ENCODE results near the gene GAS1.
A peak's percentile ranks its signal among the peaks of the same experiment; 100 is the strongest.

GAS1 gene

DNA sequence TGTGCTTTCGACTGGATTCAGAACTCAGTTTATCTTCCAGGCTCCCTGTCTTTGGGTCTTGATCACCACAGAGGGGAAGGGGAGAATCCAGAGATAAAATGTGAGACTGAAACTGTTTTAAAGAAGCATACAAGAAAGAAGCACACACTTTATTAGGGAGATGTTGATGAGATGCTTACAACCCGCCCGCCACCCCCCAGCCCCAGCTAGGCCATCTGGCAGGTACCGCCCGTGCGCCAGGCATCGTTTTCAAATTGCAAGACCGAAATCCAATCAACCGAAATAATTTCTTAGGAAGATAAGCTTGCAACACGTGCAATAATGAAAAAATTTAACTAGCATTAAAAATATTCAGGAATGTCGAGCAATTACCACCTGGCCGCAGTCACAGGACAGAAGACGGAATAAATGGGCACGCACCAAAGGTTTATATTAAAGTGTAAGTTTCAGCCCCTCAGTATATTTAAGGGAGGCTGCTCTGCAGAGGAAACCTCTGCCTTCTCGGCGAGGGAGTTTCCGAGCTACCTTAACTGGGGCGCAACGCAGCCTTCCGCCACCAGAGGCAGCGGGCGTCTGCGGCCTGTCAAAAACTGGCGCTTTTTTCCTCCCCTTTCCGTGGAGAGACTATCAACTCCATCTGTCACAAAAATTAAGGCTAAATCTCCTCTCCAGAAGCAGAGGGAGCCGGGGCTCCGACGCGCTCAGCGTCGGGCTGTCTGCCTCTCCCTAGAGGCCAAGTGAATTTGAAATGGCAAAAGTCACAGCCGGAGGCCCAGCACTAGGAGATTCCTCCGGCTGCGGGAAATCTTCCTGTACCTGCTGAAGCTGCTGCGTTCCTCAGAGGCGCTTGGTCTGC lies 996 bp upstream of the GAS1 start:
- Histone ChIP-seq H3K4me2 (ENCODE audit: low read depth, low read length) (peak overlapping the region; percentile 89), H3K27me3 (replicated peaks; ENCODE audit: insufficient read depth, low read length) (no peaks in the 10 kb centered on the region), H3K9ac (ENCODE audit: low read length) (peak overlapping the region; percentile 47; the same call in 1 of the 2 replicates), H3K9me3 (replicated peaks; ENCODE audit: insufficient read depth, low read length) (no peaks in the 10 kb centered on the region), H4K20me1 (ENCODE audit: insufficient read depth, low read length) (no peaks in the 10 kb centered on the region), H3K4me1 (ENCODE audit: low read length) (0 out of 2 replicates have a peak, but pooled peaks cover 5% of the 10 kb centered on the region), H2AFZ (ENCODE audit: low read length) (peak overlapping the region; percentile 90), H3K27ac (ENCODE audit: low read length) (peak overlapping the region; percentile 14; the same call in 1 of the 2 replicates), H3K9me2 (replicated peaks; ENCODE audit: insufficient read depth, low read length) (no peaks in the 10 kb centered on the region), H3F3A (ENCODE audit: insufficient read depth, low read length) (peaks cover 4% of the 10 kb centered on the region), H3K36me3 (replicated peaks; ENCODE audit: insufficient read depth, low read length) (no peaks in the 10 kb centered on the region), H3K79me2 (ENCODE audit: low read length) (no peaks in the 10 kb centered on the region), H3K4me3 (ENCODE audit: low read length) (peak overlapping the region; percentile 61)
- peak; percentile 83 for DNase-seq
- TF ChIP-seq EZH2 (optimal IDR thresholded peaks at IDR 0.05; ENCODE audit: low read depth, low read length) (no peak), CTCF (IDR thresholded peaks at IDR 0.05; ENCODE audit: low read length) (peak; percentile 78)

DNA sequence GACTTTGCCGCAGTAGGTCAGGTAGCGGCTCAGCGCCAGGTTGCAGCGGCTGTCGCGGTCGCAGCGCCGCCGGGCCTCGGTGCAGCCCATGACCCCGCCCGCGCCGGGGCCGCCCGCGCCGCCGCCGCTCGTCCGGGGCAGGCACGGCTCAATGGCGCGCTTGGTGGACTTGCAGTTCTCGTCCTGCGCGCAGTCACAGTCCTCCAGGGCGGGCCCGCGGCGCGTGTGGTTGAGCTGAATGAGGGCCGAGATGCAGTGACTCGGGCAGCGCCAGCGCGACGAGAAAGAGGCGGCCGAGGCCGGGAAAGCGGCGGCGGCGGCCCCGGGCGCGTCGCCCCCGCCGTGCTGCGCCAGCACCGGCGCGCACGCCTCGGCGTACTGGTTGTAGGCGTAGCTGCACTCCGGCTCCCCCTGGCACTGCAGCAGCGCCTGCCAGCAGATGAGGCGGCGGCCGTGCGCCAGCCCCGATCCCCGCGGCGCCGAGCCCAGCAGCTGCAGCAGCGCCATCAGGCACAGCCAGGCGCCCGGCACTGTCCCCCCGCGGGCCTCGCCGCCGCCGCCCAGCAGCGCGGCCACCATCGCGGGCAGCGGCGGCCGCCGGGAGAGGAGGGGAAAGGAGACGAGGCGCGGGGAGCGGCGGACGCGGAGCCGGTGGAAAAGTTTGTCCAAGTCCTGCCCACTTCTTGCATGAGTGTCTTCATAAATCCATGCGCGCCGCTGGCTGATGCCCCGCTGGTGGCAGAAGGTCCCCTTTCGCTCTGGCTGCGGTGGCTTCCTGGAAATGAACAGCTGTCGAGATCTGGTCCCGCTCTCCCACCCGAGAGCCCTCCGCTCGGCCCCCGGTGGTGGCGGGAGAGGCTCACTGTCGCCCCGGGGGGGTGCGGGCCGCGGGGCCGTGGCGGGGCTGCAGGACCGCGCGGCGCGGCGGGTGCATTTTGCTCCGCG lies 833 bp downstream of the GAS1 start:
- peak overlapping the region; percentile 42; the same call in 1 of the 2 replicates for H3K9ac ChIP-seq (ENCODE audit: low read length)
- no peaks in the 10 kb centered on the region for H3K9me3 ChIP-seq (replicated peaks; ENCODE audit: insufficient read depth, low read length)
- H3K4me2 ChIP-seq (ENCODE audit: low read depth, low read length): peak overlapping the region; percentile 93
- H3K4me1 ChIP-seq (ENCODE audit: low read length): 0 out of 2 replicates have a peak, but pooled peaks cover 5% of the 10 kb centered on the region
- H3K36me3 ChIP-seq (replicated peaks; ENCODE audit: insufficient read depth, low read length): no peaks in the 10 kb centered on the region
- peak; percentile 76 for DNase-seq
- peak overlapping the region; percentile 94 for H2AFZ ChIP-seq (ENCODE audit: low read length)
- no peaks in the 10 kb centered on the region for H3K9me2 ChIP-seq (replicated peaks; ENCODE audit: insufficient read depth, low read length)
- H3K79me2 ChIP-seq (ENCODE audit: low read length): no peaks in the 10 kb centered on the region
- H3K27ac ChIP-seq (ENCODE audit: low read length): peak overlapping the region; percentile 32; the same call in 1 of the 2 replicates
- H3K27me3 ChIP-seq (replicated peaks; ENCODE audit: insufficient read depth, low read length): no peaks in the 10 kb centered on the region
- H4K20me1 ChIP-seq (ENCODE audit: insufficient read depth, low read length): no peaks in the 10 kb centered on the region
- peaks cover 4% of the 10 kb centered on the region for H3F3A ChIP-seq (ENCODE audit: insufficient read depth, low read length)
- H3K4me3 ChIP-seq (ENCODE audit: low read length): peak overlapping the region; percentile 90
- TF ChIP-seq EZH2 (optimal IDR thresholded peaks at IDR 0.05; ENCODE audit: low read depth, low read length) (no peak), EZH2phosphoT487 (IDR thresholded peaks at IDR 0.05; ENCODE audit: low read length) (no peak), CTCF (IDR thresholded peaks at IDR 0.05; ENCODE audit: low read length) (no peak)

DNA sequence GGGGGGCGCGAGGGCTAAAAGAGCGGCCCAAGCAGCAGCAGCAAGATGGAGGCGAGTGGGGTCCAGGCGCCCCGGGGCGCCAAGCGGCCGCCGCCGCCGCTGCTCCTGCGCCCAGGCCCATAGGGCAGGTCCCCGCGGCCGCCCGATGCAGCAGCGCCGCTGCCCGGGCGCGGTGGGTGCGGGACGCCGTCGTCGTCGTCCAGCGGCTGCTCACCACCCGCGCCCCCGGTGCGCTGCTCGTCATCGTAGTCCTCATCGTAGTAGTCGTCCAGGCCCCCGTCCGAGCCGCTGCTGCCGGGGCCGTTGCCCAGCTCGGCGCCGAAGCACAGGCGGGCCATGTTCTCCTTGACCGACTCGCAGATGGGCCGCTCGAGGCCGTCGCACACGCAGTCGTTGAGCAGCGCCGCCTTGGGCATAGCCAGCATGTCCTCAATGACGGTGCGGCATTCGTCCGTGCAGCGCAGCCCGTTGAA lies 1.5 kb downstream of the GAS1 start:
- H3K9ac ChIP-seq (ENCODE audit: low read length): peak overlapping the region; percentile 39; the same call in 1 of the 2 replicates

More for the DNA sequence above, 1.5 kb downstream of the GAS1 start:
- H3K9me2 ChIP-seq (replicated peaks; ENCODE audit: insufficient read depth, low read length): no peaks in the 10 kb centered on the region
- H3K4me2 ChIP-seq (ENCODE audit: low read depth, low read length): peak overlapping the region; percentile 93
- no peaks in the 10 kb centered on the region for H3K79me2 ChIP-seq (ENCODE audit: low read length)
- TF ChIP-seq EZH2phosphoT487 (IDR thresholded peaks at IDR 0.05; ENCODE audit: low read length) (no peak), CTCF (IDR thresholded peaks at IDR 0.05; ENCODE audit: low read length) (peak; percentile 10), EZH2 (optimal IDR thresholded peaks at IDR 0.05; ENCODE audit: low read depth, low read length) (no peak)
- H3K27ac ChIP-seq (ENCODE audit: low read length): no peak overlapping the region
- no peaks in the 10 kb centered on the region for H3K36me3 ChIP-seq (replicated peaks; ENCODE audit: insufficient read depth, low read length)
- H3K4me1 ChIP-seq (ENCODE audit: low read length): 0 out of 2 replicates have a peak, but pooled peaks cover 5% of the 10 kb centered on the region
- peak overlapping the region; percentile 90 for H3K4me3 ChIP-seq (ENCODE audit: low read length)
- H4K20me1 ChIP-seq (ENCODE audit: insufficient read depth, low read length): no peaks in the 10 kb centered on the region
- H2AFZ ChIP-seq (ENCODE audit: low read length): peak overlapping the region; percentile 94
- H3K9me3 ChIP-seq (replicated peaks; ENCODE audit: insufficient read depth, low read length): no peaks in the 10 kb centered on the region
- H3F3A ChIP-seq (ENCODE audit: insufficient read depth, low read length): peaks cover 4% of the 10 kb centered on the region
- H3K27me3 ChIP-seq (replicated peaks; ENCODE audit: insufficient read depth, low read length): no peaks in the 10 kb centered on the region
- peak; percentile 33 for DNase-seq

Data from MM.1S (cell line).